H1 (cell line): ENCODE data around the gene CRYGB. TPM values are rescaled to one million over a fixed set of nuclear protein-coding genes. Genes with fewer than 3 reads are reported as not detected.

ENCODE experiments used
- CHD7 ChIP-seq: fragments of 300-600 bp; sonication (generic); IDR thresholded peaks from 2 replicates; pipeline ENCODE4 v1.7.1; 2012; ENCODE audit warnings: low read length, moderate library complexity, mild to moderate bottlenecking, inconsistent platforms; ENCODE audit not compliant: insufficient replicate concordance
- EGR1 ChIP-seq: IDR thresholded peaks from 2 replicates; pipeline ENCODE4 v1.6.1; 2011; ENCODE audit warnings: low read depth, low read length, borderline replicate concordance
- EZH2 ChIP-seq: fragments of 200-600 bp; sonication (generic); IDR thresholded peaks from 2 replicates; pipeline ENCODE4 v1.7.1; 2012; ENCODE audit warnings: low read depth, mild to moderate bottlenecking, moderate library complexity, low read length, inconsistent platforms; ENCODE audit not compliant: severe bottlenecking
- JUND ChIP-seq: IDR thresholded peaks from 2 replicates; pipeline ENCODE4 v1.6.1; 2011; ENCODE audit warnings: mild to moderate bottlenecking, improper control_type of control experiment, low read length
- POLR2AphosphoS5 ChIP-seq: IDR thresholded peaks from 2 replicates; pipeline ENCODE4 v1.6.1; 2011; ENCODE audit warnings: low read depth, low read length
- SAP30 ChIP-seq: fragments of 300-600 bp; sonication (generic); IDR thresholded peaks from 2 replicates; pipeline ENCODE4 v1.7.1; 2012; ENCODE audit warnings: low read length, moderate library complexity, mild to moderate bottlenecking, inconsistent platforms; ENCODE audit not compliant: insufficient read depth, insufficient replicate concordance
- TAF1 ChIP-seq: IDR thresholded peaks from 2 replicates; pipeline ENCODE4 v1.6.1; 2011; ENCODE audit warnings: mild to moderate bottlenecking, low read depth, low read length
- polyA plus RNA-seq, 7 experiments: library from polyadenylated mRNA; depleted of rRNA in 3 of 7; stranded (reverse) in 5 of 7; unstranded in 2 of 7; fragments of >200 nt in 5 of 7; fragments of 200-250 nt in 2 of 7; gene quantifications; 1 replicate in 5 of 7; 2 replicates in 1 of 7; 4 replicates in 1 of 7; pipeline versions ENCODE4 v1.2.1 to v1.2.3, GENCODE V29; 2011 to 2013; ENCODE audit warnings: missing spikeins in 2 of 7, mixed read lengths in 2 of 7
- total RNA-seq: library from RNA; stranded (reverse); fragmentation: NEBNext Ultra II Directional; extraction: Animal tissue kit (Norgen Biotek cat#: 25700); gene quantifications from 2 replicates; pipeline ENCODE4 v1.2.1, GENCODE V29; 2021

Gene CRYGB
- total and polyA plus RNA-seq, 2 of the 8 experiments (the other 6 are each of a cell fraction or from before 2014, with no cell fraction given): 0.38 TPM; not detected in 1

GRCh38 chr2:208139447-208139846 lies 6.5 kb downstream of the CRYGB start (continued):
- TF ChIP-seq CHD7 (no peak), JUND (no peak), POLR2AphosphoS5 (no peak), EGR1 (no peak), SAP30 (no peak), EZH2 (no peak), TAF1 (no peak)
